ENCODE data around the gene SYF2.
"Not testable (repeated sequence)": the region's sequence is repeated elsewhere in the genome, so short reads cannot be mapped to it uniquely, and the experiment has no call there.

DNA sequence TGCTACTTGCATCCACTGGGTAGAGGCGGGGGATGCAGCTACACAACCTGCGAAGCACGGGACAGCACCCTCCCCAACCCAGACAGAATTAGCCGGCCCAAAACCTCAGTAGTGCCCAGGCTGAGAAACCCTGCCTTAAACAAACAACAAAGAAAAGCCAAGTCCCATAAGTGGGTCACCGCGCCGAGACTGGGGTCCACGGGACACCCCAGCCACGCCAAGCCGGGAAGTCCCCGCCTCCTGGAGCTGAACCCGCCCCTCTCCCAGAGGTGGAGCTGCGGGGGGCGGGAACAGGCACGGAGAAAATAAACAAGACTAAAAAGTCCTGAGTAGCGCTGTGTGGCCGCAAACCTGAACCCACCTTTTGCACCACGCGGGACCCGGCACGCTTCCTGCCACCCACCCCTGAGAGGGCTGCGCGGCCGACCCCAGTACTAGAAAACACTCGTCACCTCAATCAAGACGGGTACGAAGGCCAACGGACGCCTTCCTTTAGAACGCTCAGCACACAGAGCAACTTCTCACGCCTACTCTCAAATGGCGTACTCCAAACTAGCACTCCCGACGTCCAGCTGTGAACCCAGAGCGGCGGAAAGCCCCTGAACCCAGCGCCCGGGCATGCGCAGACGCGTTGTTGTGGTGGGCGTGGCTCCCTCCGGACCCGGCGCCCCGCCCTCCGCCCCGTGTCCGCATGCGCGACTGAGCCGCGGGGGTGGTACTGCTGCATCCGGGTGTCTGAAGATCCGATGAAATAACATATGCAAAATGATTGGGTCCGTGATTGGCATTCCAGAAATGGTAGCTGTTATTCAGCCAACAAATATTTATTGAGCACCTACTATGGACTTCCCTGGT is 35.2 kb upstream of the SYF2 start:
- TF ChIP-seq POLR2A (IDR thresholded peaks at IDR 0.05; ENCODE audit: low read depth, low read length); TAF1 (IDR thresholded peaks at IDR 0.05; ENCODE audit: low read depth, low read length); POLR2AphosphoS5 (IDR thresholded peaks at IDR 0.05; ENCODE audit: low read depth, low read length); PAX5 (IDR thresholded peaks at IDR 0.05; ENCODE audit: insufficient read depth, low read length, severe bottlenecking); POU2F2 (IDR thresholded peaks at IDR 0.05; ENCODE audit: low read depth, low read length); SPI1 (IDR thresholded peaks at IDR 0.05; ENCODE audit: low read depth, low read length): not testable (repeated sequence)
